Measurements from ENCODE around the gene HDAC9.

GRCh38 chr7:18583305-18583704 lies 87.8 kb downstream of the HDAC9 start:
- TF ChIP-seq CTCF (IDR thresholded peaks at IDR 0.05): no peak
- TF ChIP-seq EZH2 (IDR thresholded peaks at IDR 0.05): no peak
- no peak for TF ChIP-seq EZH2phosphoT487 (IDR thresholded peaks at IDR 0.05)
